Femur (tissue), 1 donor: ENCODE data around the gene QRICH1.

ENCODE experiments used
- DNase-seq: peaks from one replicate; pipeline ENCODE4 v3.0.0-alpha.2; 2017

Gene QRICH1

GRCh38 chr3:48993834-48994233 lies 100.0 kb downstream of the QRICH1 start:
- DNase-seq: no peak

DNA sequence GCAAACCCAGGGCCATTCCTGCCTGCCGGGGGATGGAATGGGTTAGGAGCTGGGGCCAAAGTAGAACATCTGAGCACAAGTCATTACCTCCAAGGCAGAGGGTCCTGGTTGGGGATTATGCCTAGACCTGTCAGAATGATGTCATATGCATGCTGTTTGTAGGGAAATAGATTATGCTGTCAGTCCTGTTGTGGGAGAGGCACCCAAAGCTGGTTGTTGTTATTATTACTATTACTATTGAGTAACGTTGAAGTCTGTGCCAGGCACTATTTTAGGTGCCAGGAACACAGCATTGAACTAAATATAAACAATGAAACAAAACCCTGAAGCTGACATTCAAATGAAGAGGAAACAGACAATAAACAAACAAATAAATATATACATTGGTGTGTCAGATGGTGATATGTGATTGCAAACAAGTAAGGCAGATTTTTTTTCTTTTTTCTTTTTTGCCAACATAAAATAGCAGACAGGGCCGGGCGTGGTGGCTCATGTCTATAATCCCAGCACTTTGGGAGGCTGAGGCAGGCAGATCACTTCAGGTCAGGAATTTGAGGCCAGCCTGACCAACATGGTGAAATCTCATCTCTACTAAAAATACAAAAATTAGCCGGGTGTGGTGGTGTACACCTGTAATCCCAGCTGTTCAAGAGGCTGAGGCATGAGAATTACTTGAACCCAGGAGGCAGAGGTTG lies 101.9 kb downstream of the QRICH1 start:
- DNase-seq: no peak

- DNase-seq: no peak
Measured at GRCh38 chr3:48990636-48991469, 103.0 kb downstream of the QRICH1 start.

- peak; percentile 94 for DNase-seq
Measured at GRCh38 chr3:48989796-48990635, 103.9 kb downstream of the QRICH1 start, which contains the start of gene P4HTM. TSS of gene P4HTM (plus strand) at chr3:48990241. CDS start at chr3:48990257, 16 bp downstream.

GRCh38 chr3:48989126-48989795 lies 104.6 kb downstream of the QRICH1 start:
- no peak for DNase-seq

- no peak for DNase-seq
Measured at GRCh38 chr3:48985831-48986376, 108.0 kb downstream of the QRICH1 start.

GRCh38 chr3:48984663-48985062 lies 109.2 kb downstream of the QRICH1 start:
- no peak for DNase-seq

DNA sequence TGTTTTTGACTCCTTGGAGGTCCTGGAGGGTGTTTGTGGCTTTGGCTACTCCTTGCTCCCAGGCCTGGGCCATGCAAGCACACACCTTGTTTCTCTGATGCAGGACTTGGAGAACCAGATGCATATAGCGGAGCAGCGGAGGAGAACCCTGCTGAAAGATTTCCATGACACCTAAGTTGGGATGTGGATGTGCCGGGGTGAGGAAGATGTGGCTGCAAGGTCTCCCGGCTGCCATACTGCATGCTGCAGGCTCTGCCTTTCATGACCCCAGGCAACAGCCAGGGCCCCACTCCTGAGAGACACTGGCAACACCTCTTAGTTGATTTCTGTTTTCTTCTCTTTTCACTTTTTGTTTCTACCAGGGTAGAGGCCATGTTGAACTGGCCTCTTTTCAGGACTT lies 110.8 kb downstream of the QRICH1 start:
- no peak for DNase-seq

- DNase-seq: no peak
Measured at GRCh38 chr3:48982686-48983085, 111.2 kb downstream of the QRICH1 start.

- no peak for DNase-seq
Measured at GRCh38 chr3:48982016-48982415, 111.9 kb downstream of the QRICH1 start.

DNA sequence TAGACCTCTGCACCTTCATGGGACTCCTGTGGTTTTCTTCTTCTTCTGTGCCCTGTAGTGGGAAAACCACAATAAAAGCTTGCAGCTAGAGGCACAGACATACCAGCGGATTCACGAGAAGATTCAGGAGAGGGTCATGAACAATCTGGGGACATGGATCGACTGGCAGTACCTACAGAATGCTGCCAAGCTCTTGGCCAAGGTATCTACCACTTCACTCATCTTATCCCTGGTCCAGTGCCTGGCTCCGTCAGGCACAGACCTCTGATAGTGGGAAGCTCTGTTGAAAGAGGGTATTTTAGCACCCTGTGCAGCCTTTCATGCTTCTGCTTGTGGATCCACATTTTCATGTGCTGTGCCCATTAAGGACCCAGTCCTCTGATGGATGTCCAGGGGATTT lies 113.6 kb downstream of the QRICH1 start:
- DNase-seq: no peak
